Ovary (tissue), 9 donors: ENCODE results near the gene LTC4S. TPM values are rescaled to one million over a fixed set of nuclear protein-coding genes. Genes with fewer than 3 reads are reported as not detected.

Source experiments
- DNase-seq, 5 donors: peaks; one replicate each; pipeline ENCODE4 v3.0.0-alpha.2; 2019 to 2020
- H3K27ac ChIP-seq, 2 donors: fragments of 200-600 bp; one replicate each; pipeline versions ENCODE4 v1.5.1 to v1.8.0; 2019 to 2022
- H3K27me3 ChIP-seq: fragments of 200-600 bp; one replicate; pipeline ENCODE4 v1.8.0; 2022
- H3K36me3 ChIP-seq: fragments of 200-600 bp; sonication (generic); one replicate; pipeline ENCODE4 v1.5.1; 2019
- H3K4me1 ChIP-seq: one replicate; pipeline ENCODE4 v1.8.1; 2013; ENCODE audit warnings: mild to moderate bottlenecking, moderate library complexity; ENCODE audit not compliant: insufficient read depth
- H3K4me3 ChIP-seq: fragments of 200-600 bp; sonication (generic); one replicate; pipeline ENCODE4 v1.5.1; 2017
- H3K9me3 ChIP-seq, 2 donors: fragments of 200-600 bp in 1 of 2; sonication (generic) in 1 of 2; one replicate each; pipeline versions ENCODE4 v1.5.1 to v1.8.1; 2013 to 2019; ENCODE audit warnings: mild to moderate bottlenecking in 1 of 2, moderate library complexity in 1 of 2
- EP300 ChIP-seq: sonication (generic); formaldehyde crosslinking; IDR thresholded peaks from one replicate; pipeline ENCODE4 v1.6.1; 2017; ENCODE audit warnings: antibody characterized with exemption
- POLR2A ChIP-seq: fragments of 450-650 bp; IDR thresholded peaks from one replicate; pipeline ENCODE4 v1.6.1; 2017; ENCODE audit warnings: antibody characterized with exemption, mild to moderate bottlenecking, moderate library complexity
- WGBS, 3 donors: extraction: QIAGEN DNeasy Blood & Tissue Kit in 1 of 3; methylation state at CpG; one replicate each; pipeline versions ENCODE4 v1.1.5 to v1.1.7; 2013 to 2017; 5-methylcytosine and 5-hydroxymethylcytosine counted together
- intact Hi-C, 4 donors: fragments of 100-400 bp; cut with DNase I; formaldehyde crosslinking; loops; one replicate each; pipeline versions ENCODE4 v1.11.0 to v1.15.1; 2022 to 2023
- polyA plus RNA-seq, 2 donors: library from polyadenylated mRNA; stranded (reverse); fragments of 200-250 nt in 1 of 2; fragments of 350-450 nt in 1 of 2; fragmentation: Illumina TruSeq in 1 of 2; extraction: RNeasy Lipid Tissue Mini Kit (QIAGEN cat#74804) in 1 of 2; gene quantifications; one replicate each; pipeline ENCODE4 v1.2.3, GENCODE V29; 2013 to 2014
- total RNA-seq, 7 donors: library from RNA; depleted of rRNA in 2 of 7; stranded (reverse); fragments of >200 nt in 2 of 7; fragmentation: NEBNext Ultra II Directional in 3 of 7; extraction: Animal tissue kit (Norgen Biotek cat#: 25700) in 3 of 7; gene quantifications; one replicate each; pipeline versions ENCODE4 v1.1.0 to v1.2.4, GENCODE V29; 2016 to 2023
- TF ChIP-seq, protein P1 (sequence below), 3 donors: fragments of 450-650 bp in 2 of 3; fragments of 200-600 bp in 1 of 3; IDR thresholded peaks; one replicate each; pipeline versions ENCODE4 v1.5.1 to v1.8.0; 2016 to 2022; ENCODE audit warnings: antibody characterized with exemption in 3 of 3, mild to moderate bottlenecking in 1 of 3
- donor health status: DM: no; HTN: no; CAD: no; lungs with moderate emphysema.
- donor health status: DM: no; HTN: no; CAD: no.
- donor health status: Bipolar disorder and iron deficiency.
- donor health status: DM: yes; HTN: yes; CAD: no.
- donor health status: DM: no; HTN: no; CAD: no.
- donor health status: DM: yes; HTN: yes; CAD: no.

Gene LTC4S
- total and polyA plus RNA-seq, 9 donors, result 7.5 to 43.5 (median 16.9) TPM; not detected in 1

DNA sequence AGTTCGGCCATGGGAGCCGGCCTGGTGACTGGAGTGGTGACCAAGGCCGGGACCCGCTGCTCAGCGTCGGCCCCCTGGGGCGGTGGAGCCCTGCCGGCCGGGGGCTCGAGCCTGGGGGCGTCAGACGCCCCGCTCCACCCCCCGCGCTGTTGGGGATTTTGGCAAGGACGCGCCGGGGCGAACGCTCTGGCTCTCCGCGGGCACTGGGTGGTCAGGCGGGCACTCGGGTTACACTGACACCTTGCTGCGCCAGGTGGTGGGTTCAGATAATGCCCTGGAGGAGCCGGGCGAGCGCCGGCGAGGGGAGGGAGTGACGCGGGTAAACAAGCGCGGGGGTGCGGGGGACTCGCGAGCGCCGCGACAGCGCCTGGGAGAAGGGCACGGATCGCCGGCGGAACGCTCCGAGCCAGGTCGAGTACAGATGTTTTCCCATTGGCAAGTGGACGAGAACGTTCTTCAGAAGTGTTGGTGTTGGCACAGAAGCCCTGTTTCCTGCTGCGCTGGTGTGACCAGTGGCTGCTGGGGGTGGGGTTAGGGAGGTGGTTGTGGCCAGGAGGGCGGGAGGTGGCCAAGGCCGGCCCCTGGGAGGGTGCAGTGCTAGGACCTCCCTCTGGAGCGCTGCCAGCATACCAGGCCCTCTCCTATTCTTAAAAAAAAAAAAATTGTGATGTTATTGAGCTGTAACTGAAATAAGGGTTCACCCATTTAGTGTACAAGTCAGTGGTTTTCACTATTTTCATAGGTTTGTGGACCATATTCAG is 27.7 kb downstream of the LTC4S start:
- H3K27ac ChIP-seq, result peak overlapping the region; percentile 90 to 98
- no peaks in the 10 kb centered on the region for H3K36me3 ChIP-seq
- peak overlapping the region; percentile 82 for H3K4me3 ChIP-seq
- H3K9me3 ChIP-seq, result no peaks in the 10 kb centered on the region
- H3K4me1 ChIP-seq, result peaks cover 36% of the 10 kb centered on the region
- intact Hi-C loops, result loop anchor here in 1 of 4 donors (10.0 kb wide), 1 partner anchor 83 kb away; the partner anchor contains the start of gene TBC1D9B
- H3K27me3 ChIP-seq, result no peaks in the 10 kb centered on the region
- DNase-seq, result peak; percentile 96 to 98 (median 96)
- TF ChIP-seq, protein P1, sequence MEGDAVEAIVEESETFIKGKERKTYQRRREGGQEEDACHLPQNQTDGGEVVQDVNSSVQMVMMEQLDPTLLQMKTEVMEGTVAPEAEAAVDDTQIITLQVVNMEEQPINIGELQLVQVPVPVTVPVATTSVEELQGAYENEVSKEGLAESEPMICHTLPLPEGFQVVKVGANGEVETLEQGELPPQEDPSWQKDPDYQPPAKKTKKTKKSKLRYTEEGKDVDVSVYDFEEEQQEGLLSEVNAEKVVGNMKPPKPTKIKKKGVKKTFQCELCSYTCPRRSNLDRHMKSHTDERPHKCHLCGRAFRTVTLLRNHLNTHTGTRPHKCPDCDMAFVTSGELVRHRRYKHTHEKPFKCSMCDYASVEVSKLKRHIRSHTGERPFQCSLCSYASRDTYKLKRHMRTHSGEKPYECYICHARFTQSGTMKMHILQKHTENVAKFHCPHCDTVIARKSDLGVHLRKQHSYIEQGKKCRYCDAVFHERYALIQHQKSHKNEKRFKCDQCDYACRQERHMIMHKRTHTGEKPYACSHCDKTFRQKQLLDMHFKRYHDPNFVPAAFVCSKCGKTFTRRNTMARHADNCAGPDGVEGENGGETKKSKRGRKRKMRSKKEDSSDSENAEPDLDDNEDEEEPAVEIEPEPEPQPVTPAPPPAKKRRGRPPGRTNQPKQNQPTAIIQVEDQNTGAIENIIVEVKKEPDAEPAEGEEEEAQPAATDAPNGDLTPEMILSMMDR (IDR thresholded peaks at IDR 0.05), result no peak
- TF ChIP-seq POLR2A, result peak; percentile 76
- 0 to 1% (median 1%) methylated on average over 43 to 54 of the region's 54 CpGs for WGBS, 3 donors

DNA sequence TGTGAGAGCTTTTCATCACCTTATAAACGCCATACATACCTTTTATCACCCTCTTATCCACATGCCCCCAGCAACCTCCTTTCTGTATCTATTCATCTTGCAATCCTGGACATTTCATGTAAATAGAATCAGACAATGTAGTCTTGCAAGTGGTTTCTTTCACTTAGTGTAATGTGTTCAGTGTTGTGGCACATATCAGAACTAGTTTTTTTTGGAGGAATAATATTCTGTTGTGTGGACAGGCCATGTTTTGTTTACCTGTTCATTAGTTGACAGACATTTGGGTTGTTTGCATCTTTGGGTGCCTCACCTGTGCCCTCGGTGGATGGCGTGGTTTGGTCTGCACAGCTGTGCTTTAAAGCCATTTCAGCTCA is 28.3 kb downstream of the LTC4S start:
- Histone ChIP-seq H3K27ac (peak overlapping the region in 1 of 2 donors; percentile 0), H3K27me3 (no peaks in the 10 kb centered on the region), H3K9me3 (no peaks in the 10 kb centered on the region), H3K36me3 (no peaks in the 10 kb centered on the region), H3K4me3 (peak overlapping the region; percentile 82), H3K4me1 (peaks cover 34% of the 10 kb centered on the region)
- 31 to 70% (median 42%) methylated on average over 3 of the region's 3 CpGs for WGBS, 3 donors
- no peak for TF ChIP-seq EP300
- TF ChIP-seq, protein P1 (IDR thresholded peaks at IDR 0.05), result no peak
- TF ChIP-seq POLR2A, result no peak
- intact Hi-C loops, result loop anchor here in 1 of 4 donors (10.0 kb wide), 1 partner anchor 83 kb away; the partner anchor contains the start of gene TBC1D9B
- DNase-seq, result no peak

- peak in 4 of 5 donors; percentile 16 to 47 (median 34) for DNase-seq
- Histone ChIP-seq H3K27ac (peak overlapping the region; percentile 0 to 7), H3K9me3 (no peaks in the 10 kb centered on the region), H3K27me3 (no peaks in the 10 kb centered on the region), H3K36me3 (no peaks in the 10 kb centered on the region), H3K4me3 (peak overlapping the region; percentile 82), H3K4me1 (peaks cover 30% of the 10 kb centered on the region)
- TF ChIP-seq EP300 (no peak), POLR2A (no peak)
- TF ChIP-seq, protein P1 (IDR thresholded peaks at IDR 0.05), result no peak
- WGBS, 3 donors, result 33 to 49% (median 33%) methylated on average over 8 of the region's 8 CpGs
- intact Hi-C loops, result loop anchor here in 1 of 4 donors (10.0 kb wide), 1 partner anchor 82 kb away; the partner anchor contains the start of gene TBC1D9B
Observed at GRCh38 chr5:179822444-179822990, 28.7 kb downstream of the LTC4S start.

- TF ChIP-seq, protein P1 (IDR thresholded peaks at IDR 0.05), result no peak
- TF ChIP-seq EP300, result no peak
- TF ChIP-seq POLR2A, result no peak
- intact Hi-C loops, result loop anchor here in 1 of 4 donors (10.0 kb wide), 1 partner anchor 81 kb away; the partner anchor contains the start of gene TBC1D9B
- Histone ChIP-seq H3K27ac (no peak overlapping the region), H3K4me1 (peaks cover 27% of the 10 kb centered on the region), H3K27me3 (no peaks in the 10 kb centered on the region), H3K4me3 (no peak overlapping the region), H3K36me3 (no peaks in the 10 kb centered on the region), H3K9me3 (no peaks in the 10 kb centered on the region)
- peak in 2 of 5 donors; percentile 30 to 38 for DNase-seq
- WGBS, 3 donors, result 84 to 88% (median 86%) methylated on average over 22 of the region's 22 CpGs
Observed at GRCh38 chr5:179823937-179824744, 30.4 kb downstream of the LTC4S start.
